ENCODE measurements around the gene ARL6.
"Not testable (repeated sequence)": the region's sequence is repeated elsewhere in the genome, so short reads cannot be mapped to it uniquely, and the experiment has no call there.

Gene ARL6

DNA sequence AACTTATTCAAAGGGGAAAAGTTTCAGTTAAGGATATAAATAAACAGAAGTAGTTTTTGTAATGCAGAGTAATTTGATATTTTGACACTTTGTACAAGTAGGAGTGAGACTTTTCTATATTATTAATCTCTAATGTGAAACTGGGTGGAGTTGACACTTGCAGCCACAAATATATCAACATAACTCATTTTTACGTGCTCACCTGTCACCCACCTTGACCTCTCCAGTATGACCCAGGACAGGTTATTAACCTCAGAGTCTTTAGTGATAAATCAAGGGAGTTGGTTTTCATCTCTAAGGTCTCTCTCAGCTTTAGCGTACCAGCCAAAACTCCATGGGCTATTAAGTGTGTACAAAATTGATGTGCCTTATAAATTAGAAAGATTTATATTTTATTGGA, 64.6 kb downstream of the ARL6 start:
- DNase-seq = no peak
- Histone ChIP-seq H3K36me3 (replicated peaks) (no peaks in the 10 kb centered on the region), H3K27me3 (replicated peaks) (no peaks in the 10 kb centered on the region), H3K27ac (no peak overlapping the region), H3K4me3 (ENCODE audit: low read depth, low read length) (no peak overlapping the region)
- TF ChIP-seq, protein P1, sequence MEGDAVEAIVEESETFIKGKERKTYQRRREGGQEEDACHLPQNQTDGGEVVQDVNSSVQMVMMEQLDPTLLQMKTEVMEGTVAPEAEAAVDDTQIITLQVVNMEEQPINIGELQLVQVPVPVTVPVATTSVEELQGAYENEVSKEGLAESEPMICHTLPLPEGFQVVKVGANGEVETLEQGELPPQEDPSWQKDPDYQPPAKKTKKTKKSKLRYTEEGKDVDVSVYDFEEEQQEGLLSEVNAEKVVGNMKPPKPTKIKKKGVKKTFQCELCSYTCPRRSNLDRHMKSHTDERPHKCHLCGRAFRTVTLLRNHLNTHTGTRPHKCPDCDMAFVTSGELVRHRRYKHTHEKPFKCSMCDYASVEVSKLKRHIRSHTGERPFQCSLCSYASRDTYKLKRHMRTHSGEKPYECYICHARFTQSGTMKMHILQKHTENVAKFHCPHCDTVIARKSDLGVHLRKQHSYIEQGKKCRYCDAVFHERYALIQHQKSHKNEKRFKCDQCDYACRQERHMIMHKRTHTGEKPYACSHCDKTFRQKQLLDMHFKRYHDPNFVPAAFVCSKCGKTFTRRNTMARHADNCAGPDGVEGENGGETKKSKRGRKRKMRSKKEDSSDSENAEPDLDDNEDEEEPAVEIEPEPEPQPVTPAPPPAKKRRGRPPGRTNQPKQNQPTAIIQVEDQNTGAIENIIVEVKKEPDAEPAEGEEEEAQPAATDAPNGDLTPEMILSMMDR (IDR thresholded peaks at IDR 0.05; ENCODE audit: low read depth, low read length, missing control alignments) = no peak
- in situ Hi-C loops (cut with HindIII; ENCODE audit: low pct_ligation_motif_present, low sequenced_read_pairs) = no loop called here

DNA sequence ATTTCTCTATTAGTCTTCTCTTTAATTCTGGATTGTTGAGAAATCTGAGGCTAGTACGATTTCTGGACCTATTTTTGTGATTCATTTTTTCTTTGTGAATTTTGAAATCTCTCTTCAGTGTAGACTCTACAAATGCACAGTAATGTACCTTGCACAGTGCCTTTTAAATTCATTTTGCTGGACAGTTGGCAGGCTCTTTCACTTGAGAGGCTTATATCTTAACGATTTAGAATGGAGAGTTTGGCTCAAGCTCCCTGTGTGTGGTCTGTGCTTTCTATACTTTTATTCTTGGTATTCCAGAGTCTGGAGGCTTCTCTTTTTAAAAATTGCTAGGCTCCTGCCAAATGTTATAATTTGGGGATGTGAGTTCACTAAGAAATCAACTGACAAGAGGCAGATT, 66.1 kb downstream of the ARL6 start:
- no peak overlapping the region for H3K4me3 ChIP-seq (ENCODE audit: low read depth, low read length)
- H3K27ac ChIP-seq = no peak overlapping the region
- TF ChIP-seq, protein P1 (IDR thresholded peaks at IDR 0.05; ENCODE audit: low read depth, low read length, missing control alignments) = no peak
- no peaks in the 10 kb centered on the region for H3K36me3 ChIP-seq (replicated peaks)
- H3K27me3 ChIP-seq (replicated peaks) = no peaks in the 10 kb centered on the region
- no peak for DNase-seq
- in situ Hi-C loops (cut with HindIII; ENCODE audit: low pct_ligation_motif_present, low sequenced_read_pairs) = no loop called here

DNA sequence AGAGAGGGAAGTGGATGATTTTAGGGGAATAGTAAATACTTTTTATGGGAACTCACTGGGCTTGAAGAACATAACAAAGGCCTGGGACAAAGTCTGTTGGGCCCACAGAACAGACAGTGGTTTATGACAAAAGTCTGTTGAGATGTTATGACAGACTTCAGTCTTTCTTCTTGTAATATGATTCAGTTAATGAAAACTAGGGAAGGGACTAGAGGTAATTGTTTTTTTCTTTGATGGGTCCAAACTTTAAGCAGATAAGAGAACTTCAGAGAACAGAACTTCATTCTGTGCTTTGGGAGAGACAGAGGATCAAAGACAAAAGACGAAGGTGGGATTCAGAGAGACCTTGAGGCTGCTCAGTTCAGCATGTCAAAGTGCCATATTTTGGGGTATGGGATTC, 66.6 kb downstream of the ARL6 start:
- TF ChIP-seq, protein P1 (IDR thresholded peaks at IDR 0.05; ENCODE audit: low read depth, low read length, missing control alignments) = no peak

DNA sequence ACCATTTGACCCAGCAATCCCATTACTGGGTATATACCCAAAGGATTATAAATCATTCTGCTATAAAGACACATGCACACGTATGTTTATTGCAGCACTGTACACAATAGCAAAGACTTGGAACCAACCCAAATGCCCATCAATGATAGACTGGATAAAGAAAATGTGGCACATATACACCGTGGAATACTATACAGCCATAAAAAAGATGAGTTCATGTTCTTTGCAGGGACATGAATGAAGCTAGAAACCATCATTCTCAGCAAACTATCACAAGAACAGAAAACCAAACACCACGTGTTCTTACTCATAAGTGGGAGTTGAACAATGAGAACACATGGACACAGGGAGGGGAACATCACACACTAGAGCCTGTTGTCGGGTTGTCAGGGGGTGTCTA, 68.6 kb downstream of the ARL6 start:
- H3K27me3 ChIP-seq (replicated peaks); H3K27ac ChIP-seq; in situ Hi-C loops (cut with HindIII; ENCODE audit: low pct_ligation_motif_present, low sequenced_read_pairs); H3K36me3 ChIP-seq (replicated peaks); H3K4me3 ChIP-seq (ENCODE audit: low read depth, low read length); DNase-seq: not testable (repeated sequence)

More for the DNA sequence above, 66.6 kb downstream of the ARL6 start:
- H3K27me3 ChIP-seq (replicated peaks) = no peaks in the 10 kb centered on the region
- no peak overlapping the region for H3K27ac ChIP-seq
- no peak for DNase-seq
- in situ Hi-C loops (cut with HindIII; ENCODE audit: low pct_ligation_motif_present, low sequenced_read_pairs) = no loop called here
- H3K36me3 ChIP-seq (replicated peaks) = no peaks in the 10 kb centered on the region
- no peak overlapping the region for H3K4me3 ChIP-seq (ENCODE audit: low read depth, low read length)

DNA sequence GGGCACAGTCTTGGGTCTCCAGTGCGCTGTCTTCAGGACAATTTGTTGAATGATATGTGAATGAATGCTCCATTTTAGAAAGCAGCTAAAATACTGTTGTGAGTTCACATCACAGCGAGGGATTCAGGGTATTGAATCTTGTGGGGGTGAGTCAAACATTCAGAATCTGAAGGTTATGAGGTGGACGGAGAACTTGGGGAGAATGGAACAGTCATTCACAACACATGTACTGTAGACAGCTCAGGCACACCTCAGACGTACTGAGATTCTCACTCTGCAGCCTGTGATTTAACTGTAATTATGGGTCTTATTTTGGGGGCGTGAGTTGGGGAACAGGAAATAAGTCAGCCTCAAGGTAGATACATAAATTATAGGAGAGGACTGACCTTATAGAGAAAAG, 71.2 kb downstream of the ARL6 start:
- Histone ChIP-seq H3K4me3 (ENCODE audit: low read depth, low read length) (no peak overlapping the region), H3K27me3 (replicated peaks) (no peaks in the 10 kb centered on the region), H3K27ac (no peak overlapping the region), H3K36me3 (replicated peaks) (no peaks in the 10 kb centered on the region)
- in situ Hi-C loops (cut with HindIII; ENCODE audit: low pct_ligation_motif_present, low sequenced_read_pairs) = no loop called here
- TF ChIP-seq, protein P1 (IDR thresholded peaks at IDR 0.05; ENCODE audit: low read depth, low read length, missing control alignments) = no peak
- peak; percentile 63 for DNase-seq

DNA sequence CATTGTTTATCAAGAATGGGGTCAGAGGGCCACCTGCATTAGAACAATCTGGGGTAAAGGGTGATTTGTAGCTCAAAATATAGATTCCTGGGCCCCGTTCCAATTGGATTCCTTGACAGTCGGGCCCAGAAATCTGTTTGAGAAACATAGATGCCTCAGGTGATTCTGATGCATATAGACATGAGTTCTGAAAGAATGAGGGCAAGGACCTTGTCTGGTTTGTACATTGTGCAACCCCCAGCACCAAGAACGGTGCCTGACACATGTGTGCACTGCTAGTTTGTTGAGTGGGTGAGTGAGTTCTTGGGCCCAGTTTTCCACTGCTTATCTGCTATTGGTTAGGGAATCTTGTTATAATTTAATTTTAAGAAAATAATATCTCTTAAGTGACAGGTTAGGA, 73.8 kb downstream of the ARL6 start:
- in situ Hi-C loops (cut with HindIII; ENCODE audit: low pct_ligation_motif_present, low sequenced_read_pairs) = no loop called here

More for the DNA sequence above, 73.8 kb downstream of the ARL6 start:
- DNase-seq = no peak
- Histone ChIP-seq H3K27me3 (replicated peaks) (no peaks in the 10 kb centered on the region), H3K4me3 (ENCODE audit: low read depth, low read length) (no peak overlapping the region), H3K36me3 (replicated peaks) (no peaks in the 10 kb centered on the region), H3K27ac (no peak overlapping the region)
- TF ChIP-seq, protein P1 (IDR thresholded peaks at IDR 0.05; ENCODE audit: low read depth, low read length, missing control alignments) = no peak
